ENCODE results near the gene NKTR. TPM values are rescaled to one million over a fixed set of nuclear protein-coding genes. Genes with fewer than 3 reads are reported as not detected.

NKTR gene
- total RNA-seq, 1 donor from 2014 or later, result 196 TPM

- Mint-ChIP-seq H3K36me3 (ENCODE audit: unreplicated experiment) (peaks cover 3% of the 10 kb centered on the region), H3K4me3 (ENCODE audit: unreplicated experiment) (no peak overlapping the region), H3K9me3 (ENCODE audit: unreplicated experiment) (peaks cover 9% of the 10 kb centered on the region), H3K27ac (ENCODE audit: unreplicated experiment) (no peak overlapping the region), H3K27me3 (ENCODE audit: unreplicated experiment) (peaks cover 10% of the 10 kb centered on the region), H3K4me1 (ENCODE audit: low read depth, unreplicated experiment) (peaks cover 19% of the 10 kb centered on the region)
- no peak for TF ChIP-seq CTCF (IDR thresholded peaks at IDR 0.05; ENCODE audit: partially characterized antibody, unreplicated experiment)
- no peak for DNase-seq
Observed at GRCh38 chr3:42662037-42662812, 61.7 kb downstream of the NKTR start.

- Mint-ChIP-seq H3K4me3 (ENCODE audit: unreplicated experiment) (no peak overlapping the region), H3K4me1 (ENCODE audit: low read depth, unreplicated experiment) (peaks cover 23% of the 10 kb centered on the region), H3K27ac (ENCODE audit: unreplicated experiment) (no peak overlapping the region), H3K9me3 (ENCODE audit: unreplicated experiment) (peaks cover 16% of the 10 kb centered on the region), H3K36me3 (ENCODE audit: unreplicated experiment) (peaks cover 3% of the 10 kb centered on the region), H3K27me3 (ENCODE audit: unreplicated experiment) (peaks cover 13% of the 10 kb centered on the region)
- no peak for DNase-seq
- TF ChIP-seq CTCF (IDR thresholded peaks at IDR 0.05; ENCODE audit: partially characterized antibody, unreplicated experiment), result no peak
Observed at GRCh38 chr3:42662813-42663535, 62.5 kb downstream of the NKTR start.

- DNase-seq, result no peak
Observed at GRCh38 chr3:42663581-42664437, 63.3 kb downstream of the NKTR start.

GRCh38 chr3:42664438-42664803 lies 63.9 kb downstream of the NKTR start:
- Mint-ChIP-seq H3K9me3 (ENCODE audit: unreplicated experiment) (peaks cover 25% of the 10 kb centered on the region), H3K4me3 (ENCODE audit: unreplicated experiment) (no peak overlapping the region), H3K27ac (ENCODE audit: unreplicated experiment) (no peak overlapping the region), H3K27me3 (ENCODE audit: unreplicated experiment) (peaks cover 16% of the 10 kb centered on the region), H3K36me3 (ENCODE audit: unreplicated experiment) (peaks cover 7% of the 10 kb centered on the region), H3K4me1 (ENCODE audit: low read depth, unreplicated experiment) (peaks cover 33% of the 10 kb centered on the region)
- no peak for TF ChIP-seq CTCF (IDR thresholded peaks at IDR 0.05; ENCODE audit: partially characterized antibody, unreplicated experiment)
- DNase-seq, result no peak

More at GRCh38 chr3:42663581-42664437, 63.3 kb downstream of the NKTR start:
- Mint-ChIP-seq H3K36me3 (ENCODE audit: unreplicated experiment) (peaks cover 5% of the 10 kb centered on the region), H3K9me3 (ENCODE audit: unreplicated experiment) (peaks cover 22% of the 10 kb centered on the region), H3K4me3 (ENCODE audit: unreplicated experiment) (no peak overlapping the region), H3K27ac (ENCODE audit: unreplicated experiment) (peak overlapping the region; percentile 75), H3K4me1 (ENCODE audit: low read depth, unreplicated experiment) (peaks cover 30% of the 10 kb centered on the region), H3K27me3 (ENCODE audit: unreplicated experiment) (peaks cover 14% of the 10 kb centered on the region)
- TF ChIP-seq CTCF (IDR thresholded peaks at IDR 0.05; ENCODE audit: partially characterized antibody, unreplicated experiment), result no peak

Measured in glutamatergic neuron (in vitro differentiated cells).